GM23338 (cell line): ENCODE results near the gene GRM8. TPM values are rescaled to one million over a fixed set of nuclear protein-coding genes. Genes with fewer than 3 reads are reported as not detected.

Source experiments
- CREB1 ChIP-seq: fragments of 250-450 bp; sonication (Bioruptor Pico); IDR thresholded peaks from 2 replicates; pipeline ENCODE4 v1.5.0; 2020; ENCODE audit warnings: low read depth, mild to moderate bottlenecking, moderate library complexity
- CTCF ChIP-seq, 2 experiments: fragments of 200-600 bp in 1 of 2; sonication (generic) in 1 of 2; conservative IDR thresholded peaks; 2 replicates each; pipeline versions ENCODE4 v1.5.1 to v1.6.1; 2016 to 2017; ENCODE audit warnings: antibody characterized with exemption in 2 of 2, low read depth in 2 of 2, mild to moderate bottlenecking in 2 of 2, moderate library complexity in 1 of 2
- EZH2 ChIP-seq: fragments of 200-600 bp; sonication (generic); IDR thresholded peaks from one replicate; pipeline ENCODE4 v1.8.0; 2017; ENCODE audit warnings: antibody characterized with exemption, mild to moderate bottlenecking, low read depth; ENCODE audit not compliant: unreplicated experiment
- REST ChIP-seq: IDR thresholded peaks from one replicate; pipeline ENCODE4 v1.6.1; 2018; ENCODE audit warnings: antibody characterized with exemption; ENCODE audit not compliant: unreplicated experiment
- STAT1 ChIP-seq: IDR thresholded peaks from one replicate; pipeline ENCODE4 v1.6.1; 2016; ENCODE audit warnings: antibody characterized with exemption; ENCODE audit not compliant: unreplicated experiment
- ZNF331 ChIP-seq: fragments of 250-450 bp; sonication (Bioruptor Pico); IDR thresholded peaks from 2 replicates; pipeline ENCODE4 v1.5.0; 2020; ENCODE audit warnings: low read depth, mild to moderate bottlenecking, moderate library complexity
- ZNF462 ChIP-seq: fragments of 250-450 bp; sonication (Bioruptor Pico); IDR thresholded peaks from 2 replicates; pipeline ENCODE4 v1.5.0; 2020; ENCODE audit warnings: mild to moderate bottlenecking, moderate library complexity
- polyA plus RNA-seq: library from polyadenylated mRNA; unstranded; fragments of >200 nt; fragmentation: Nextera tagmentation; extraction: Ambion mirVana; gene quantifications from 2 replicates; pipeline ENCODE4 v1.2.1, GENCODE V29; 2016
- total RNA-seq: library from RNA; depleted of rRNA; stranded (reverse); fragments of >200 nt; shearing (Covaris generic); gene quantifications from 2 replicates; pipeline ENCODE4 v1.2.3, GENCODE V29; 2014

Gene GRM8
- total and polyA plus RNA-seq, 2 experiments from 2014 or later: 1.9 to 6.6 TPM

GRCh38 chr7:126487728-126488442 lies 764.9 kb downstream of the GRM8 start (continued):
- no peak for TF ChIP-seq ZNF462 (CRISPR knock-in tag)
- TF ChIP-seq REST: no peak
- no peak for TF ChIP-seq CREB1 (CRISPR knock-in tag)
- TF ChIP-seq ZNF331: no peak
- no peak for TF ChIP-seq STAT1
- TF ChIP-seq CTCF (conservative IDR thresholded peaks at IDR 0.05; ENCODE audit: low read depth in 2 of 2): no peak
- no peak for TF ChIP-seq EZH2
